ENCODE data around the gene C19orf53. TPM values are rescaled to one million over a fixed set of nuclear protein-coding genes. Genes with fewer than 3 reads are reported as not detected.
A peak's percentile ranks its signal among the peaks of the same experiment; 100 is the strongest.

The C19orf53 gene
- total and polyA plus RNA-seq, 2 donors (not counting 3 experiments of a cell fraction or from before 2014, with no cell fraction given), result 113 to 239 TPM

DNA sequence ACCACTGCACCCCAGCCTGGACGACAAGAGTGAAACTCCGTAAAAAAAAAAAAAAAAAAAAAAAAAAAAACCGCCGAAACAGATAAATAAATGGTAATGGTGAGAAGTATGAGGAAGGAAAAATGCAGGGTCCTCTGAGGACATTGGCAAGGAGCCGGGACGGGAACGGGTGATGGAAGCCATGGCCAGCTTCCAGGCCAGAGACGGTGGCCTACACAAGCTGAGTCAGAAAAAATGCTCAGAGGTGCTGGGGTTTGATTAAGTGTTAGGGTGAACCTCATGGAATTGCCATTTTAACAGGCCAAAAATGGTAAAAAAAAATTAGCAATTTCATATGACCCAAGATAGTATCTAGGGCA is 20.1 kb downstream of the C19orf53 start:
- no peak for TF ChIP-seq JUN (IDR thresholded peaks at IDR 0.05; ENCODE audit: borderline replicate concordance, insufficient read depth, insufficient read length, low read depth)
- no peak for TF ChIP-seq GATA2 (IDR thresholded peaks at IDR 0.05; ENCODE audit: insufficient read depth, insufficient read length, low read depth, low read length)
- CTCF ChIA-PET, result interaction anchor here (1.4 to 5.7 kb wide), 4 partner anchors 10 to 68 kb away, joined by 5 to 48 read pairs (median 20); partner anchors contain the start of gene MRI1
- DNase-seq (ENCODE audit: low read depth, low spot score) (peak; percentile 80), FAIRE-seq (no peak)
- intact Hi-C loops (cut with micrococcal nuclease) (loop anchor here (2.0 kb wide), 1 partner anchor 38 kb away; no protein-coding TSS in a partner anchor), dilution Hi-C loops (cut with MboI; ENCODE audit: extremely low pct_ligation_motif_present, low sequenced_read_pairs) (no loop called here)
- H3K9me1 ChIP-seq (replicated peaks; ENCODE audit: control insufficient read depth, extremely low read depth, insufficient read depth, low read length), result no peaks in the 10 kb centered on the region
- H3K4me3 ChIP-seq (replicated peaks in 1 of 3; ENCODE audit: insufficient read depth in 1 of 3, low read depth in 1 of 3, low read length in 3 of 3), result peak overlapping the region; percentile 72 to 84 (median 78)
- H4K20me1 ChIP-seq (replicated peaks; ENCODE audit: control insufficient read depth, extremely low read depth, insufficient read depth, low read length), result no peaks in the 10 kb centered on the region
- no peaks in the 10 kb centered on the region for H3K27me3 ChIP-seq (ENCODE audit: control insufficient read depth in 2 of 2, insufficient read depth in 2 of 2, low read length in 2 of 2)
- H3K9ac ChIP-seq (replicated peaks; ENCODE audit: extremely low read depth, insufficient read depth, low read length), result peak overlapping the region; percentile 94
- peaks cover 20% of the 10 kb centered on the region for H3K4me1 ChIP-seq (ENCODE audit: control insufficient read depth, extremely low read depth, insufficient read depth, low read length)
- BruUV-seq (replicated peaks), result no TSS peak
- no peaks in the 10 kb centered on the region for H3K36me3 ChIP-seq (ENCODE audit: control insufficient read depth in 2 of 2, extremely low read depth in 1 of 2, insufficient read depth in 2 of 2, low read length in 2 of 2)
- peaks cover 10% of the 10 kb centered on the region for H3K79me2 ChIP-seq (ENCODE audit: control insufficient read depth, insufficient read depth, low read length)
- POLR2A ChIA-PET, result interaction anchor here (0.7 to 2.3 kb wide), 3 partner anchors 13 to 62 kb away, joined by 5 to 9 read pairs (median 7); partner anchors contain the start of gene C19orf53
- no peaks in the 10 kb centered on the region for H3K9me3 ChIP-seq (replicated peaks; ENCODE audit: control insufficient read depth, insufficient read depth, low read length)
- no peak overlapping the region for H2AFZ ChIP-seq (ENCODE audit: low read depth, low read length)
- peak overlapping the region; percentile 96 for H3K4me2 ChIP-seq (ENCODE audit: insufficient read depth, low read length)
- peak overlapping the region; percentile 95 for H3K27ac ChIP-seq (ENCODE audit: insufficient read depth, low read depth, low read length)

DNA sequence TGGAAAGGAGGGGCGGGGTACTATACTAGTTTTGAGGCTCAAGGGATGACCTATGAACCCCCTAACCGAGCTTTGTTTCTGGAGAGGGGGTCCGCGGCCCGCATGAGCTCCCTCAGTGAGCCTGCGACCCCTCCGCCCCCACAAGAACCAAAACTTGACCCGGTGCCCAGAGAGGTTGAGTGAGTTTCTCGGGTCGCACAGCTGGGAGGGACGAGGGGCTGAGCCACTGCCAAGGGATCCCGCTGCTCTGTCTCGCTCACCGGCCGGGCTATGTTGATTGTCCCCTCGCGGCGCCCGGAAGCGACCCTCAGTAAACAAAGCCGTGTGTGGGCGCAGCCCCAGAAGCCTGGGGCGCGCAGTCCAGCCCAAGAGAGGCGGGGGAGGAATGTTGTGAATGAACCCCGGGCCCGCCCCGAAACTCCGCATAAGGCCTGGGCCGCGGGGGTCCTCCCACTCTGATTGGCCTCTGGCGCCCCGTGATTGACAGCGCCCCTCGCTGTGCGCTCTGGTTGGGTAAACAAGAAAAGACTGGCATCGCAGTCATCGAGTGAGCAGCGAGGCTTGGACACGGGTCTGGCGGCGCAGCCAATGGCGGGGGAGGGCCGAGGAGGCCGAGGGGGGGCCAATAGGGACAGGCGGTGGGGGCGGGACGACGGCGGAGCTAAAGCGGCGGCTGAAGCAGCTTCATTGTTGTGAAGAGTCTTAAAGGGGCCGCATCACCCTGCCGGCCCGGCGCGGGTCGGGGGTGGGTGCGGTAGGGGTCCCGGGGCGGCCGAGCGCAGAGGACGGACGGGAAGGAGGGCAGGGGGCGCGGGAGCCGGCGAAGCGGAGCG is 20.7 kb downstream of the C19orf53 start, which contains the start of gene ZSWIM4:
ZSWIM4 (plus strand) TSS at position 687 of the 833 bp plus-strand sequence. CDS start 206 bp downstream, outside the sequence.
- Histone ChIP-seq H3K36me3 (ENCODE audit: control insufficient read depth in 2 of 2, extremely low read depth in 1 of 2, insufficient read depth in 2 of 2, low read length in 2 of 2) (no peaks in the 10 kb centered on the region), H2AFZ (ENCODE audit: low read depth, low read length) (peak within 1 kb of the TSS; percentile 69)

More for the DNA sequence above, 20.7 kb downstream of the C19orf53 start, which contains the start of gene ZSWIM4:
- no peaks in the 10 kb centered on the region for H4K20me1 ChIP-seq (replicated peaks; ENCODE audit: control insufficient read depth, extremely low read depth, insufficient read depth, low read length)
- FAIRE-seq (peak; percentile 93), DNase-seq (ENCODE audit: low read depth, low spot score) (peak; percentile 100)
- ChIA-PET CTCF (interaction anchor here (1.0 to 5.7 kb wide), 7 partner anchors 10 to 68 kb away, joined by 3 to 48 read pairs (median 7); partner anchors contain the start of genes C19orf53 and MRI1), POLR2A (interaction anchor here (0.7 to 2.3 kb wide), 6 partner anchors 13 to 47 kb away, joined by 4 to 9 read pairs (median 5); partner anchors contain the start of gene C19orf53)
- H3K9ac ChIP-seq (replicated peaks; ENCODE audit: extremely low read depth, insufficient read depth, low read length), result peak within 1 kb of the TSS; percentile 94
- TF ChIP-seq POLR2AphosphoS5 (IDR thresholded peaks at IDR 0.05; ENCODE audit: insufficient read depth, low read depth, low read length), result peak; percentile 18
- TF ChIP-seq EZH2 (IDR thresholded peaks at IDR 0.05; ENCODE audit: borderline replicate concordance, low read depth, low read length, severe bottlenecking), result no peak
- peak; percentile 5 for TF ChIP-seq POLR2A (IDR thresholded peaks at IDR 0.05; ENCODE audit: low read depth, low read length)
- dilution Hi-C loops (cut with MboI; ENCODE audit: extremely low pct_ligation_motif_present, low sequenced_read_pairs), result no loop called here
- peak within 1 kb of the TSS; percentile 96 for H3K4me2 ChIP-seq (ENCODE audit: insufficient read depth, low read length)
- no peaks in the 10 kb centered on the region for H3K9me3 ChIP-seq (replicated peaks; ENCODE audit: control insufficient read depth, insufficient read depth, low read length)
- intact Hi-C loops (cut with micrococcal nuclease), result loop anchor here (1.0 to 2.0 kb wide), 3 partner anchors 8 to 38 kb away; partner anchors contain the start of gene C19orf53
- peak within 1 kb of the TSS; percentile 95 for H3K27ac ChIP-seq (ENCODE audit: insufficient read depth, low read depth, low read length)
- no peaks in the 10 kb centered on the region for H3K27me3 ChIP-seq (ENCODE audit: control insufficient read depth in 2 of 2, insufficient read depth in 2 of 2, low read length in 2 of 2)
- peak within 1 kb of the TSS; percentile 72 to 97 (median 87) for H3K4me3 ChIP-seq (replicated peaks in 1 of 3; ENCODE audit: insufficient read depth in 1 of 3, low read depth in 1 of 3, low read length in 3 of 3)
- BruUV-seq (replicated peaks), result TSS peak; percentile 88
- H3K4me1 ChIP-seq (ENCODE audit: control insufficient read depth, extremely low read depth, insufficient read depth, low read length), result peaks cover 20% of the 10 kb centered on the region
- H3K79me2 ChIP-seq (ENCODE audit: control insufficient read depth, insufficient read depth, low read length), result peaks cover 10% of the 10 kb centered on the region
- no peaks in the 10 kb centered on the region for H3K9me1 ChIP-seq (replicated peaks; ENCODE audit: control insufficient read depth, extremely low read depth, insufficient read depth, low read length)
